ENCODE results near the gene EIF2AK3. TPM values are rescaled to one million over a fixed set of nuclear protein-coding genes. Genes with fewer than 3 reads are reported as not detected.

Gene EIF2AK3
- total and polyA plus RNA-seq, 2 of the 13 experiments (the other 11 are each of a cell fraction or from before 2014, with no cell fraction given) = 10.3 to 30.6 TPM

DNA sequence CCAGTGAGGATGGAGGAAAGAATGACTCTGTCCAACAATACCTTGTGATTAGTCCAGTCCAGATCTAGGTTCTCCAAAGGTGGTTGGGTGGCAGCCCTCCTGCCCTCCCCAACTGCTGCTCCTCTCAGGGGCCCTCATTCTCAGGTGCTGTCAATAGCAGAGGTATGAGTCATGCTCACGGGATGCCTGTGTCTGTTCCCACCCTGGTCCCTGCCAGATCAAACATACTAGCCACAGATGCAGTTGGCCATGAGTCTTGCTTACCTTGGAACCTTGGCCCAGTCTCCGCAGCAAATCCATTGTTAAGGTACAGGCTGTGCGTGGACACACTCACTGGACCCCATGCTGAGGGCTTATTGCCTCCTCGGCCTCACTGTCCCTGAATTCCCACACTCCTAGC, 39.3 kb upstream of the EIF2AK3 start (continued):
- TF ChIP-seq, protein P1, sequence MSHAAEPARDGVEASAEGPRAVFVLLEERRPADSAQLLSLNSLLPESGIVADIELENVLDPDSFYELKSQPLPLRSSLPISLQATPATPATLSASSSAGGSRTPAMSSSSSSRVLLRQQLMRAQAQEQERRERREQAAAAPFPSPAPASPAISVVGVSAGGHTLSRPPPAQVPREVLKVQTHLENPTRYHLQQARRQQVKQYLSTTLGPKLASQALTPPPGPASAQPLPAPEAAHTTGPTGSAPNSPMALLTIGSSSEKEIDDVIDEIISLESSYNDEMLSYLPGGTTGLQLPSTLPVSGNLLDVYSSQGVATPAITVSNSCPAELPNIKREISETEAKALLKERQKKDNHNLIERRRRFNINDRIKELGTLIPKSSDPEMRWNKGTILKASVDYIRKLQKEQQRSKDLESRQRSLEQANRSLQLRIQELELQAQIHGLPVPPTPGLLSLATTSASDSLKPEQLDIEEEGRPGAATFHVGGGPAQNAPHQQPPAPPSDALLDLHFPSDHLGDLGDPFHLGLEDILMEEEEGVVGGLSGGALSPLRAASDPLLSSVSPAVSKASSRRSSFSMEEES (CRISPR knock-in tag; IDR thresholded peaks at IDR 0.05) = peak; percentile 63; the same call in 1 of the 2 replicates
- TF ChIP-seq ZNF777 (CRISPR knock-in tag; IDR thresholded peaks at IDR 0.05) (no peak), SALL2 (CRISPR knock-in tag; IDR thresholded peaks at IDR 0.05) (no peak), JUND (CRISPR knock-in tag; IDR thresholded peaks at IDR 0.05) (0 out of 2 replicates have a peak, but pooled peaks have one; percentile 20), ZNF496 (CRISPR knock-in tag; IDR thresholded peaks at IDR 0.05; ENCODE audit: insufficient replicate concordance) (no peak), FOSL2 (CRISPR knock-in tag; IDR thresholded peaks at IDR 0.05) (peak; percentile 91)
- TF ChIP-seq, protein P2, sequence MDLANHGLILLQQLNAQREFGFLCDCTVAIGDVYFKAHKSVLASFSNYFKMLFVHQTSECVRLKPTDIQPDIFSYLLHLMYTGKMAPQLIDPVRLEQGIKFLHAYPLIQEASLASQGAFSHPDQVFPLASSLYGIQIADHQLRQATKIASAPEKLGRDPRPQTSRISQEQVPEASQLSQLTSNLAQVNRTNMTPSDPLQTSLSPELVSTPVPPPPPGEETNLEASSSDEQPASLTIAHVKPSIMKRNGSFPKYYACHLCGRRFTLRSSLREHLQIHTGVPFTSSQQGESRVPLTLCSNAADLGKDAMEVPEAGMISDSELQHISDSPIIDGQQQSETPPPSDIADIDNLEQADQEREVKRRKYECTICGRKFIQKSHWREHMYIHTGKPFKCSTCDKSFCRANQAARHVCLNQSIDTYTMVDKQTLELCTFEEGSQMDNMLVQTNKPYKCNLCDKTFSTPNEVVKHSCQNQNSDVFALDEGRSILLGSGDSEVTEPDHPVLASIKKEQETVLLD (CRISPR knock-in tag; IDR thresholded peaks at IDR 0.05; ENCODE audit: low read depth) = no peak
- TF ChIP-seq, protein P3, sequence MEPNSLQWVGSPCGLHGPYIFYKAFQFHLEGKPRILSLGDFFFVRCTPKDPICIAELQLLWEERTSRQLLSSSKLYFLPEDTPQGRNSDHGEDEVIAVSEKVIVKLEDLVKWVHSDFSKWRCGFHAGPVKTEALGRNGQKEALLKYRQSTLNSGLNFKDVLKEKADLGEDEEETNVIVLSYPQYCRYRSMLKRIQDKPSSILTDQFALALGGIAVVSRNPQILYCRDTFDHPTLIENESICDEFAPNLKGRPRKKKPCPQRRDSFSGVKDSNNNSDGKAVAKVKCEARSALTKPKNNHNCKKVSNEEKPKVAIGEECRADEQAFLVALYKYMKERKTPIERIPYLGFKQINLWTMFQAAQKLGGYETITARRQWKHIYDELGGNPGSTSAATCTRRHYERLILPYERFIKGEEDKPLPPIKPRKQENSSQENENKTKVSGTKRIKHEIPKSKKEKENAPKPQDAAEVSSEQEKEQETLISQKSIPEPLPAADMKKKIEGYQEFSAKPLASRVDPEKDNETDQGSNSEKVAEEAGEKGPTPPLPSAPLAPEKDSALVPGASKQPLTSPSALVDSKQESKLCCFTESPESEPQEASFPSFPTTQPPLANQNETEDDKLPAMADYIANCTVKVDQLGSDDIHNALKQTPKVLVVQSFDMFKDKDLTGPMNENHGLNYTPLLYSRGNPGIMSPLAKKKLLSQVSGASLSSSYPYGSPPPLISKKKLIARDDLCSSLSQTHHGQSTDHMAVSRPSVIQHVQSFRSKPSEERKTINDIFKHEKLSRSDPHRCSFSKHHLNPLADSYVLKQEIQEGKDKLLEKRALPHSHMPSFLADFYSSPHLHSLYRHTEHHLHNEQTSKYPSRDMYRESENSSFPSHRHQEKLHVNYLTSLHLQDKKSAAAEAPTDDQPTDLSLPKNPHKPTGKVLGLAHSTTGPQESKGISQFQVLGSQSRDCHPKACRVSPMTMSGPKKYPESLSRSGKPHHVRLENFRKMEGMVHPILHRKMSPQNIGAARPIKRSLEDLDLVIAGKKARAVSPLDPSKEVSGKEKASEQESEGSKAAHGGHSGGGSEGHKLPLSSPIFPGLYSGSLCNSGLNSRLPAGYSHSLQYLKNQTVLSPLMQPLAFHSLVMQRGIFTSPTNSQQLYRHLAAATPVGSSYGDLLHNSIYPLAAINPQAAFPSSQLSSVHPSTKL (CRISPR knock-in tag; IDR thresholded peaks at IDR 0.05) = 0 out of 2 replicates have a peak, but pooled peaks have one; percentile 16
